Suprapubic skin (tissue), 4 donors: ENCODE results near the gene KCND2. TPM values are rescaled to one million over a fixed set of nuclear protein-coding genes. Genes with fewer than 3 reads are reported as not detected.

ENCODE experiments used
- DNase-seq, 2 donors: peaks; one replicate each; pipeline ENCODE4 v3.0.0-alpha.2; 2019; ENCODE audit warnings: low spot score in 2 of 2
- H3K27ac ChIP-seq: fragments of 200-600 bp; sonication (generic); one replicate; pipeline ENCODE4 v1.5.1; 2019
- H3K27me3 ChIP-seq: fragments of 200-600 bp; sonication (generic); one replicate; pipeline ENCODE4 v1.5.1; 2019
- H3K36me3 ChIP-seq: fragments of 200-600 bp; sonication (generic); one replicate; pipeline ENCODE4 v1.5.1; 2019
- H3K4me1 ChIP-seq: fragments of 200-600 bp; sonication (generic); one replicate; pipeline ENCODE4 v1.5.1; 2019
- H3K4me3 ChIP-seq: fragments of 200-600 bp; sonication (generic); one replicate; pipeline ENCODE4 v1.5.1; 2019; ENCODE audit warnings: mild to moderate bottlenecking
- H3K9me3 ChIP-seq: fragments of 200-600 bp; sonication (generic); one replicate; pipeline ENCODE4 v1.5.1; 2019
- CTCF ChIP-seq, 2 donors: fragments of 200-600 bp in 1 of 2; fragments of 450-650 bp in 1 of 2; sonication (generic) in 1 of 2; IDR thresholded peaks; one replicate each; pipeline ENCODE4 v1.5.1; 2016 to 2019; ENCODE audit warnings: antibody characterized with exemption in 2 of 2, mild to moderate bottlenecking in 1 of 2, moderate library complexity in 1 of 2
- EP300 ChIP-seq: sonication (generic); formaldehyde crosslinking; IDR thresholded peaks from one replicate; pipeline ENCODE4 v1.6.1; 2017; ENCODE audit warnings: antibody characterized with exemption
- POLR2A ChIP-seq, 2 donors: fragments of 450-650 bp; IDR thresholded peaks; one replicate each; pipeline ENCODE4 v1.6.1; 2017; ENCODE audit warnings: antibody characterized with exemption in 2 of 2, mild to moderate bottlenecking in 2 of 2, moderate library complexity in 2 of 2
- POLR2AphosphoS5 ChIP-seq, 3 donors: sonication (generic); formaldehyde crosslinking; IDR thresholded peaks; one replicate each; pipeline ENCODE4 v1.6.1; 2017; ENCODE audit warnings: antibody characterized with exemption in 3 of 3
- WGBS: methylation state at CpG from one replicate; pipeline ENCODE4 v1.1.5; 2018; 5-methylcytosine and 5-hydroxymethylcytosine counted together
- total RNA-seq, 4 donors: library from RNA; depleted of rRNA; stranded (reverse); fragments of >200 nt; gene quantifications; one replicate each; pipeline ENCODE4 v1.1.0, GENCODE V29; 2016

KCND2 gene
- total RNA-seq, 4 donors from 2014 or later, result 0.16 TPM; not detected in 3

DNA sequence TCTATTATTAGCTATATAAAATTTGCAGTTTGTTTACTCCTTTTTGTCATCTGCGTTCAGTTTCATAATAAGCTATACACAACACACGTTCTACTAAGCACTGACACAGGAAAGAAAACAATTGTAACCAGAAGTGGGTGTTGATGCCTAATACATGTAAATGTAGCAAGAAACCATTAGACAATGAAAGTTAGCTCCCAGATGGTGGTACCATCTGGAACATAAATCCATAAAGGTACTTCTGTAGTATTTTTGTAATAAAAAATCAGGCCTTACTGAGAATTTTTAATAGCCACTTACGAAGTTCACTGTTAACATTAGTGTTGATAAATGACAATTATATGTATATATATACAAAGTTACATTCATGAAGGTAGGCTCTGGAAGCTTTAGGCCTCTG lies 194.7 kb downstream of the KCND2 start:
- no peaks in the 10 kb centered on the region for H3K9me3 ChIP-seq
- no peaks in the 10 kb centered on the region for H3K4me1 ChIP-seq
- H3K36me3 ChIP-seq, result no peaks in the 10 kb centered on the region
- 82% methylated on average over 3 of the region's 3 CpGs for WGBS
- H3K27ac ChIP-seq, result no peak overlapping the region
- TF ChIP-seq EP300 (no peak), POLR2A (IDR thresholded peaks at IDR 0.05) (no peak), CTCF (IDR thresholded peaks at IDR 0.05) (no peak), POLR2AphosphoS5 (IDR thresholded peaks at IDR 0.05) (no peak)
- H3K27me3 ChIP-seq, result no peaks in the 10 kb centered on the region
- no peak overlapping the region for H3K4me3 ChIP-seq
- DNase-seq, result no peak

DNA sequence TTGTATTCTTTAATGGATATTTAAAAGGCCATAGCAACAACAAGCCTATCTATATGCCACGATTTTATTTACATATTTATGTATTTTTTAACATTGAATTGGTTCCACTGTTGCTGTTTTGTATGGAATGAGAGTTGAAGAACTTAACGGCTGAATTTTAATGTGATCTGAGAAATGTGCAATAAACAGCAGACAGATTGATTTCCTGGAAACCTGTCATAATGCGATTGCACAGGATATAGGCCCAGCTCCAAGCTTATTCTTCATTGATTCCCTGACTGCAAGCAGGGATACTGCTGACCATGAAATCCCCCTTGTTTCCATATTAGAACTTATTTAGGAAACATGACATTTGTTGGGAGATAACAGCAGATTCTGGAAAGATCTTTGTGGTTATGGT lies 195.6 kb downstream of the KCND2 start:
- Histone ChIP-seq H3K36me3 (no peaks in the 10 kb centered on the region), H3K9me3 (no peaks in the 10 kb centered on the region), H3K27me3 (no peaks in the 10 kb centered on the region), H3K4me1 (no peaks in the 10 kb centered on the region), H3K4me3 (no peak overlapping the region), H3K27ac (no peak overlapping the region)
- no peak for DNase-seq
- TF ChIP-seq POLR2A (IDR thresholded peaks at IDR 0.05), result no peak
- TF ChIP-seq CTCF (IDR thresholded peaks at IDR 0.05), result no peak
- TF ChIP-seq EP300, result no peak
- no peak for TF ChIP-seq POLR2AphosphoS5 (IDR thresholded peaks at IDR 0.05)
- 61% methylated on average over 3 of the region's 3 CpGs for WGBS

GRCh38 chr7:120472892-120473291 lies 199.9 kb downstream of the KCND2 start:
- H3K27me3 ChIP-seq, result no peaks in the 10 kb centered on the region
- no peaks in the 10 kb centered on the region for H3K36me3 ChIP-seq
- no peak overlapping the region for H3K4me3 ChIP-seq
- H3K9me3 ChIP-seq, result no peaks in the 10 kb centered on the region
- H3K4me1 ChIP-seq, result no peaks in the 10 kb centered on the region
- 89% methylated on average over 3 of the region's 3 CpGs for WGBS
- TF ChIP-seq EP300, result no peak
- no peak for TF ChIP-seq CTCF (IDR thresholded peaks at IDR 0.05)
- no peak for TF ChIP-seq POLR2AphosphoS5 (IDR thresholded peaks at IDR 0.05)
- TF ChIP-seq POLR2A (IDR thresholded peaks at IDR 0.05), result no peak
- H3K27ac ChIP-seq, result no peak overlapping the region
- no peak for DNase-seq

GRCh38 chr7:120473352-120473751 lies 200.4 kb downstream of the KCND2 start:
- WGBS, result 88% methylated on average over 5 of the region's 5 CpGs
- no peak overlapping the region for H3K4me3 ChIP-seq

GRCh38 chr7:120475994-120476393 lies 203.0 kb downstream of the KCND2 start:
- H3K27me3 ChIP-seq, result no peaks in the 10 kb centered on the region
- H3K4me3 ChIP-seq, result no peak overlapping the region
- no peak for DNase-seq
- no peaks in the 10 kb centered on the region for H3K4me1 ChIP-seq
- H3K36me3 ChIP-seq, result no peaks in the 10 kb centered on the region
- H3K27ac ChIP-seq, result no peak overlapping the region
- no peaks in the 10 kb centered on the region for H3K9me3 ChIP-seq
- no peak for TF ChIP-seq POLR2A (IDR thresholded peaks at IDR 0.05)
- TF ChIP-seq EP300, result no peak
- TF ChIP-seq CTCF (IDR thresholded peaks at IDR 0.05), result no peak
- no peak for TF ChIP-seq POLR2AphosphoS5 (IDR thresholded peaks at IDR 0.05)

More at GRCh38 chr7:120473352-120473751, 200.4 kb downstream of the KCND2 start:
- DNase-seq, result no peak
- Histone ChIP-seq H3K4me1 (no peaks in the 10 kb centered on the region), H3K27ac (no peak overlapping the region), H3K27me3 (no peaks in the 10 kb centered on the region), H3K9me3 (no peaks in the 10 kb centered on the region), H3K36me3 (no peaks in the 10 kb centered on the region)
- TF ChIP-seq CTCF (IDR thresholded peaks at IDR 0.05) (no peak), POLR2A (IDR thresholded peaks at IDR 0.05) (no peak), EP300 (no peak), POLR2AphosphoS5 (IDR thresholded peaks at IDR 0.05) (no peak)
